HK-2 (cell line): ENCODE measurements around the gene NHEJ1.
A peak's percentile ranks its signal among the peaks of the same experiment; 100 is the strongest.

ENCODE experiments used
- DNase-seq: peaks from one replicate; pipeline ENCODE4 v3.0.0-alpha.2; 2018; ENCODE audit not compliant: unreplicated experiment

Gene NHEJ1

DNA sequence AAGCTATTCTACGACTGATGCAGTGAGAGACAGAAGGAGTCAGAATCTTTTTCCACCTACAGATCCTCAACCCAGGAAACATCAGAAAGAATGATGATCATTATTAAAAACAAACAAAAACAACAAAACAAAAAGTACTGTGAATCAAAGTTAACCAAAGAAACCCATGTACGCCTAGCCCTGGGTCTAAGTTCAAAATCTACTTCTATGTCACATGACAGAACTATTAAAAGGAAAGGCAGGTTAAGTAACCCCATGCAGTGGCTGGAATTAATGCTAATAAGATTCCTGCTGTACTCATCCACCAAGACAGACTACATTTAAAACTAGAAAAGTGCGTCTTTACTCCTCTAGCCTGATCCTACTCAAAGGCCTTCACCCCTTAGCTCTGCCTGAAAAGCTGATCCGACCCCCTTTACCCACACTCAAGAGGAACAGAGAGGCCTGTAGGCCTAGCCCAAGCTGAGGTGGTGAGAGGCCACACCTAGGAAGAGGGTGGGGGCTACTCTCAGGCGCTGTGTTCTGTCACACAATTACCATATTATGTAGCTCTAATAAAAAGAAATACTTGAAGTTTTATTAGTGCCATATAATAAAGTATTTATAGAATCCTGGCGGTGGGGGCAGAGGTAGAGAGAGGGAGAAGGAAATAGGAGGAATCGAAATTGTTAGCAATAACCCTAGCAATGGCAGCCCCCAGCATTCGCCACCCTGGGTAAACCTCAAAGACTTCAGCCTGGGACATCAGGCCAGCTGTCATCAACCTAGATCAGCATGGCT, 37.1 kb downstream of the NHEJ1 start:
- DNase-seq: no peak

DNA sequence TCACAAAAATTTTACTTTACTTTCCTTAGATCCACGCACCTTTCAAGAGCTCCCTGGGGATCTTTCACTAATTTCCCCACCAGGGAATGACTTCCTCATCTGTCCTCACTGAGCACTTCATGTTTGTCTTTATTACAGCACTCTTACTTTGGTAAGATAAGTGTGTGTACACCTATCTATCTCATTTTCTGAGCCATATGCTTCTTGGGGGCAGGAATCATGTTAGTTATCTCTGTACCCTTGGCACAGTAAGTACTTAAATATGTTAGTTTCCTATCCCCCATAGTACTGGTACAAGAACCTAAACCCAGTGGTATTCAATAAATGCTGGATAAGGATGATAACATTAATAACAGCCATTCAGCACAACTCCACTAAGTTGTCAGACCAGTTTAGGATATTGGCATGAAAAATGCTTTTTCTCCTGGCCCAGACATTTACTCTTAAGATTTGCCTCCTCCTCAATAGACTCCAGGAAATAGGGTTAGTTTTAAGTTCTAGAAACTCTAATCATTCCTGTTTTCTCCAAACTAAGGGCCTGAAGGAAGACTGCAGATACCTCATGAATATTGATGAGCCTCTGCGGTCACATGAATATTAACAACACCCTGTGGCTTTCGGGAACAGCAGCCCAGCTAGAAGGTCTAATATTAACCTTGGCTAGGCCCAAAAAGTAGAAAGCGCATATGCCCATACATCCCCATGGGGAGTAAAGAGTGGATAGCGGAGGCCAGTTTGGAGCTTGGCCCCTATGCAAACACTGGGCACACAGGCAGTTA, 38.2 kb downstream of the NHEJ1 start:
- no peak for DNase-seq

DNA sequence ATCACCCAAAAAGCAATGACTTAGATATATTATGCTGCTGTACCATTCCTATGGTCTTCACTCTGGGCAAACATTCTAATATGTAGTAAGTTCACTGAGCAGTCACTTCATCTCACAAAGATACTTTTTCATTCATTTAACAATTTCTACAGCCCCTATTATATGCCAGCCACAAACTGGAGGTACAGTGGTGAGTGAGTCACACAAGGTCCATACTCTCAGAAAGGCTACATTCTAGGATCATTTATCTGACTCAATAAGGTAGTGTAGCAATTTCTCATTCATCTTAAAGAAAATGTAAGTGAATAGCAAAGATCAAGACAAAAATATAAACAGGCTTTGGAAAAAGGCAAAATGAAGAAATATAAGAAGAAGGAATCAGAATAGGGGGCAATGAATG, 40.5 kb downstream of the NHEJ1 start:
- no peak for DNase-seq

DNA sequence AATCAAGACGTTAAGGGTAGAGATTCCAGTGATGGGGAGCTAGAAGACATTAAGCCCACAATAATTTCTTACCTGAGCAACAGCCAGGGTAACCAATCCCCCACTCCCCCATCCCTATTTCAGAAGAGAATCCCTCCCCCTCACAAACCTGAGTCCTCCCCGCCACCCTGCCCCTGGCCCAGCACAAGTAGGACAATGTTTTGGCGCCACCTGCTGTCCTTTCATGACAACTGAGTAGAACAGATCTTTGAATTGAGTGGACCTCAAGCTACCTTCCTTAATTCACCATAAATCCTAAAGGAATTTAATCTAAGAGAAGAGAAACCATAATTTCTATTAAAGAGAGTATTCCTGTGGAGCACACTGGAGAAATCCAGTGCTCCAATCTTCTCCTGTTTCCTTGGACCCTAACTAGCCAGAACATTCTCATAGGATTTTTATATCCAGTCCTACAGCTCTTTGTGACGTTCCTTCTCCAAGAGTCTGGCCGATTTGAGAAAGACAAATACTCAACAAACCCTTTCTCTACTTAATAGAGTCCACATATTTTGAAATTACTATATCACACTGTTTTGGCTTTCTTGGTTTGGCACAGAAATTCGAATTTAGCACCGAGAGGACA, 41.1 kb downstream of the NHEJ1 start:
- DNase-seq: peak; percentile 49

DNA sequence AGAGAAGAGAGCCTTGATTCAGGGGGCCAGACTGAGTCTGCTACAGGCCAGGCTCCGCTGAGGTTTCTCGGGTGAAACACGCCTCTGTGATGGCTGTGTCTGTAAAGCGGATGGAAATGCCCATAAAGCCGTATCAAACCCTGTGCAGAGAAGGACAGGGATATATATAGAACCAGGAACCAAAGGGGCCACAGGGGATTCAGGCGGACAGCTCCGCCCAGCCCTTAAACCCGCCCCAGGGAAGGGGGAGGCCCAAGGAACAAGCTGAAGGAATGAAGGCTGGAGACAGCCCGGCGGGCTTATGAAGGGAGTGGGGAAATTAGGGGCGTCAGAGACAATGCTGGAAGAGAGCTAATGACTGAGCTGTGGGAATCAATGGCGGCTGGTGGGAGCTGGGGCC, 42.1 kb downstream of the NHEJ1 start:
- no peak for DNase-seq

DNA sequence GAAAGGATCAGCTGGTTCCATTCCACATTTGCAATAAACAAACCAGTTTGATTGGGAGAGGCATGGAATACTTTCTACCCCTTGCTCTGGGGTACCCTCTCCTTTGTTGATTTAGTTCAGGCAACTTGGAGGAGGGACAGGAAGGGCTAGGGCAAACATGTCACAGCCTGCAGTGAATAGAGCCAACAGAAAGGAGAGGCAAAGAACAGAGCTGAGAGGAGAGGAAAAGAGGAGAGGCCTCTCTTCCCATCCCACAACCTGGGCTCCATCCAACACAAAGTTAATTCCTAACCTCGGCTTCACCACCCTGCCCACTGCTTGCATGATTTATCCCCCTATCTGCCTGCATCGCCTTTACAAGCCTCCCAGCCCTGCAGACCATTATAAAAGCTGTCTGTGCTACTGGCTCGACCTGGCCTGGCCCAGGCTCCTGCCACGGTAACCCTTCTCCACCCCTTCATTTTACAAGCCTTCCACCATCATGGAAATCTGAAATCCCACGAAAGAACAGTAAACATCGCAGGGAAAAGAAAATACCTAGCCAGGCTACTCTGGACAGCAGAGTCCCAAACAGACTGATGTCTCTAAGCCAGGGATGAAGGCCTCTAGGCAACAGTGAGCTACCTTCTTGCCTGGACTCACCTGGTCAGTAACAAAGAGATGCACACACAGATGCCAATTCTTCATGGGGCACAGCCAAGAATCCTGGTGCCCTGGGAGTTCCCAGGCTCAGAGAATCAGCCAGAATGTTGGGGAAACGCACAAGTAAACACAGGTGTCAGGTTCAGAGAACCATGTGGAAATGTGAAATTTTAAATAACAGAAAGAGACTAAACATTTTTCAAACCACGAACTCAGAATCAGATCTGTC, 43.6 kb downstream of the NHEJ1 start:
- peak; percentile 41 for DNase-seq

DNA sequence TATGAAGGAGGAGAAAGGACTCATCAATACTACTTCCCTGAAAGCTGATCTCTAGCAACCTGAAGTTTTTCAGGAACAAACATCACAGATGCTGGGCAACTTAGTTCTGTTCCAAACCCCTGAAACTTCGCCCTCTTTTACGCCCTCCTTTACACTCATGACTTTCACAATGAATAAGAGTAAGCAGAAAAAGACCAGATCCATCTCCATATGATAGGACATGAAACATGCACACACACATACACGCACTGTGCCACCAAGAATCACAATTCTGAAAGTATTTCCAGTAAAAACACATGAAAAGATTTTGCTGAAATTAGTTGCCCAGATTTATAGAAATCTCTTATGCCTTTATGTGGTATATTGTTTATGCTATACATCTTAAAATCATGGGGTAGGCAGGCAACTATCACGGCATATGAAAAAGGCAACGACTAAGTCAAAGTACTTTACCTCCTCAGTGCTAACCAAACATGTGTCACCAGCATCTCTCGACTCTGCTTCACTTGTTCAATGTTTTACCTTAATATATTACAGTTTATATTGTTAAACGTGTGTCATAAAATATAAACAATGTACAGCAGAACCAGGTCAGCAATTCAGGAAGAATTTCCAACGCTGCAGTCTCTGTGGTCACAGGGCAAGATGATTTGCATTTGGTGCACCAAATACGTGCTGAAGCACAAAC, 47.8 kb downstream of the NHEJ1 start:
- DNase-seq: no peak

DNA sequence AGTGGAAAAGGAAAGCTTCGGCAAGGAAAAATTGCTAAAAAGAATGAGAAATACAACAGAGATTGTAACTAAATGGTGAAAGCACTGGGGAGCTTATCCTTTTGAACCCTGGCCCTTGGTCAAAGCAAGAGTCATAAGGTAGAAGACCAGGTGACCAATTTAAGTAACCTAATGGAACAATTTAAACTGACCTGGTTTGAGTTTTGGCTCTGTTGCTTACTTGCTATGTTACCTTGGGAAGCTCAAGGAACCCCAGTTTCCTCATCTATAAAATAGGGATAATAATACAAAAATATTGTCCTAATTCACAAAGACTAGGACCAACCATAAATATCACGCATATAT, 48.6 kb downstream of the NHEJ1 start:
- no peak for DNase-seq

DNA sequence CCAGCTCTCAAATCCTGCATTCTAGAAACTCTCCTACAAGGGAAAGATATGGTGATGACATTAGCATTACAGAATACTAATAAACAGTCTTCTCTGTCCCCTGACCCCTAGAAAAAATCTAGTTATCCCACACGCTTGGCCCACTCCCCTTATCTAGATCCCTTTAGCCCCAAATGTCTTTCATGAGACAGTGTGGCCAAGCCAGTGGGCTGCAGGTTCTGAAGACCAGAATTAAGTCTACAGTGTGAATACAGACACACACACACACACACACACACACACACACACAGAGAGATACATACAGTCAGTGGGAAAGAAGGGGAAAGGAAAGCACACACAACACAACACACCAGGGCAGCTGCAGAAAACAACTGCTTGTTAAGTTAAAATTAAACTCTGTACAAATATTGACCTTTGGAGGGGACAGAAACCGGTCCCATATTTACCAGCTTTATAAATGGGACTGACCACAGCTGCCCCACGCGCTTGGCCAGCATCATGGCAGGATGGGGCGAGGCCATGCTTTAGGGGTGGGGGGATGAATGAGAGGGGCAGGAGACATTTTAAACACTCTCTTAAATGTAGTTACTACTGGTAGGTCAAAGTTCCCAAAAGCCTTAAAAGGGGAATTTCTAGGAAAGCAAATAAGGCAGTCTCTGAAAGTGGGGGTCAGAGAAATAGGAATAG, 49.1 kb downstream of the NHEJ1 start:
- no peak for DNase-seq

DNA sequence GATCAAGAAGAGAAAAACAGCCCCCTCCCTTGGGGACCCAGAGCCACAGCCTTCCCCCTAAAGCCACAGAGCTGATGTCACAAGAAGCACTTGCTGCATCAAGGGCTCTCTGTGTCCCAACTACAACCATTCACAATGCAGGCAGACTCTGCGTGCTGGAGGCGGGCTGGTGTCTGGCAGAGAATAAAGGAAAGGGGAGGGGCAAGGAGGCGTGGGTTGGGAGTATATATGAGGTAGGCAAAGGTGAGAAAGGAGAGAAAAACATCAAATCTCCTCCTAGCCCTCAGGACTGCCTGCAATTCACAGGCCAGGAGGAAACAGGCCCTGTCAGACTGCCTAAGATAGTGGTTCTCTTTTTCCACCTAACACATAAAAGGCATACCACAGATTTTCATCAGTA, 51.1 kb downstream of the NHEJ1 start:
- DNase-seq: no peak

DNA sequence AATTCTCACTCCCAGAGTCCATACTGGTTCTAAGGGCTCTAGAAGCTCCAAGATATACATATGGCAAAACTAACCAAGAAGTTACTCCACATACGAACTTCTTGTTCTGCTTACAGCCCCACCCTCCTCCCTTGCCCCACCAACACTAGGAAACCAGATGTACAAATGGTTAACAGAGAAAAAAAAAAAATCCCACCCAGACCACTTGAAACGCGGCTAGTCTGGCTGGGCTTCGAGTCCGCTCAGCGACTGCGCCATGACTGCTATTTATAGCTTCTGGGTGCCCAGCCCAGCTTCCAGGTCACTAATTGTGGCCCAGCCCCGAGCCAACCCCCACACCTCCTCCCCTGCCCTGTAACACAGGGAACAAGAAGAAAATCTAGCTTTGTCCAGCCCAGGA, 52.9 kb downstream of the NHEJ1 start:
- no peak for DNase-seq

DNA sequence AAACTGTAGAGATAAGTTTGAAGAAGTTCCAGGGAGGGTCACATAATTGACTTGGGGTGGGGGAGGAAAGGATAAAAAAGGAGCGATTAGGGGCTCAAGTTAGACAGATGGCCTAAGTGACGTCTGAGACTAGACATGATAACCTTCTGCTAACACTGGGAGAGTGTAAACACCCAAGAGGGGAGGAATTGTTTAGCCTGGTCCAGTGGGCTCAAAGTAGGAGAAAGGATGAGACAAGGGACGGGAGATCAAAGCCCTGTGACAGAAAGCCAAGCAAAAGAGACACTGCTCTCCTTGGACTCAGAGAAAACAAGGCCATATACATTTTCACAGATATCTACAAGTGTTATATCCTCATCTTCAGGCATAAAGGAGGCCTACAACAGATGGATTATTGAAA, 54.4 kb downstream of the NHEJ1 start:
- no peak for DNase-seq

DNA sequence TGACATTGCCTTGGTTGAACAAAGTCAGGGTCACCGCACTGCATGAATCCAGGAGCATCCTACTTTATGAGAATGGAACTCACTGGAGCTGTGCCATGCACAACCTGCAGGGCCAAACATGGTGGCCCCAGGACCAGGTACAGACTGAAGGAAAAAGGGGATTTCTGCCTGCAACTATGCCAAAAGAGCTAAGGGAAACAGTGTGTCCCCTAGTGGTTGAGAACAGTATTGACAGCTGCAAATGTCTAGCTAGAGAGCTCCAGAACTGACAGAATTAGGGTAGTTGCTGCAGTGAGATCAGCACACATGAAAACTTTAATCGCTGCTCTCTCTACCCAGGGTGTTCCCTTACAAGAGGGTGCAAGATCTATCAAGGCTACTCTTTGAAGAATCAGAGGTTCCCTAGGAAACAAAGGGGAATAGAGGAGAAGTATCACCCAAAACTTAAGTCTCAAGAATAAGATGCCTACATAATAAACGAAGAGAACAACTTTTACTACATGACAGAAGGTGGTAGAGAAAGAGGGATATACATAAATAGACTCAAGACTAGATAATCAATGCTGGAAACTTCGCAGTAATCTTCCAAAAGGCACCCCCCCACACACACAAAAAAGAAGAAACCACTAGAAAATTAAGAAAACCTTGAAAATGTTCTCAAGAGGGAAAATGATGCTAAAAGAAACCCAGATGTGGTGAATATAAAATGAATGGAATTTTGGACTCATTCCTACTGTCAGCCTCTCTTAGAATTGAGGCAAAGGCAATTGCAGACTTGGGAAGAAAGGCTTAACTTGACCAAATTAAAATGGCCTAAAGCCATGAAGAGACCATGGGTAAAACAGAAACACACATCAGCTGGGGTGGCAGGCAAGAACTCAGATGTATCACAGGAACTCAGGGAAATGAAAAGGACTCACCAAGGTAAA, 56.2 kb downstream of the NHEJ1 start:
- no peak for DNase-seq

DNA sequence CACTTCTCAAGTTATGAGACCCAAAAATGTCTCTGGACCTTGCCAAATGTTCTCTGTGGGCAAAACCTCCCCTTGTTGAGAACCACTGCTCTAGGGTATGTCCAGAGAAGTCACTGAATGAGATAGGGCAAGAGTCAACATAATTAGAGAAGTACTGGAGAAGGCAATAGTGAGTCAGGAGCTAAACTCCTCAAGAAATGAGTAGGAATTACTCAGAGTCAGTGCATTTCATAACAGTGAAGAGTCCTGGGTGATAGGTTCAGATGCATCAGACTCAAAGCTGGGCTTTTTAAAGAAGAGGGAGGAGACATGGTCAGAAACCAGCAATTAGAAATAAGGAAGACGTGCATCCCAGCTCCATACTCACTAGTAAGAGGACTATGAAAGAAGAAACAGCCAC, 61.3 kb downstream of the NHEJ1 start:
- DNase-seq: no peak

DNA sequence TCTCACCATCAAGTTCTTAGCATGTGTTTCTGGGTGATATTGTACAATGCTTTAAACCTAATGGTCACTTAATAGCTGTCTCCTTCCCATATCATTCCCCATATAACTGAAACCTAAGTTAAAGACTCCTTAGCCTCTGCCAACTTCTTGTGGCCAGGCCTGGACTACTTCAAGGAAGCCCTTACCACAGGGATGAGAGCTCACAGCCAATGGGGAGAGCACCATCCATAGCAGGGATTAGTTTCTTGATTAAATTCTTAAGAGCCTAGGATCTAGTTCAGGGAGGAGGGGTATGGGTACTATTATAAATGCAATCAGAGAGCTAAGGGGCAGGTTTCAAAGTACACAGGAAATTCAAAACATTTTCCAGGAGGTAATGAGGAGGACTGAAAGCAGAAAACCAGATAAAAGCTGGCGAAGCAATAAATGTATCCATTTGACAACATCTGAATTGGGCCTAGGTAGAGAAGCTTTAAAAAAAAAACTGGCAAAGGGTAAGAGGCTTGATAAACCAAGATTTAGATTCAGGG, 65.1 kb downstream of the NHEJ1 start:
- DNase-seq: no peak

DNA sequence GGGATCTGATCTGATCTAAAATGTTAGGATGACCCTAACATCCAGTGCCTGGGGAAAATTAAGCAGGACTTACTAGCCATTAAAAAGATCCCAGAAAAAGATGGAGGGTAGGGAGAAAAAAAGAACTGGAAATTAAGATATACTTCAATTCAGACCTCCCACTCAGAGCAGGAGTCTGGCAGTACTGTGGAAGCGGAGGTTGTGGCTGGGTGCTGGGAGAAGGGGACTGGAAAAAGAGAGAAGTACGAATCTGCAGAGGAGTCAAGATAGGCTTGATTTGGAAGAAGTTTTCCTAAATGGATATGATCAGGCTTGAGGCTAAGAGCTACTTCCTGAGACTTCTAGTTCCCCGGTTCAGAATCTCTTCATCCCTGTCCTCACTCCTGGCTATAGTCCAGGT, 66.4 kb downstream of the NHEJ1 start:
- no peak for DNase-seq

DNA sequence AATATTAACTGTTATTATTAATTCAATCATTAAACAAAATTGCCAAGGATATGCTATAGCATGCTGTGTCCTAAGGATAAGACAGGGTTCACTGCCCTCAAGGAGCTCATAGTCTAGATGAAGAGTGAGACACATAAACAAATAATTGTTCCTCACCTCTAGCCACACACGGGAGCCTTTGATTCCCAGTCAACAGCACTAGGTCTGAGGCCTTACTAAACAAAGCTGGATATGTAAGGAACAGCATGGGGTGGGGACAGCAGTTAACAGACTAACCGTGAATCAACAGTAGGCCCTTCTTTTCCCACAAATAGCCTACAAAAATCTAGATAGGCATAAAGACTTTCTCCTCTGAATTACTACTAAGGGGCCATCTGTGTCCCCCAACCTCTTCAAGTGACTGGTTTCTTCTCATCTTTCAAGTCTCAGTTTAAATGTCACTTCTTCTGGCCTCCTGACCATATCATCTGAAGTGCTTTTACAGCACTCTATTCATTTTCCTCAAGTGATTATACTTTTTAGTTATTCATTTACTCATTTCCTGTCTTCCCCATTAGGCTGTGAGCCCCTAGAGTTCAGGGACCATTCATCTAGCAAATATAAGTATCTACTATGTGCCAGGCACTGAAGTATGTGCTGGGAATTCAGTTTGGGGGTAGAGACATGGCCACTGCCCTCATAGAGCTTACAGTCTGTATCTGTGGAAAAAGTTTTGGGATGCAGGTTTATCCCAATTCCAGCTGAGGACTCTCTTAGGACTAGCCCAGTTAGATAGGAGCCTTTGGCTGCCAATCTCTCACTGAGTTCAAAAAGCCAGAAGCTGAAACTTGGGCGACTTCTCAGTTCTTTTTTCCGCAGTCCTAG, 69.9 kb downstream of the NHEJ1 start:
- DNase-seq: no peak

DNA sequence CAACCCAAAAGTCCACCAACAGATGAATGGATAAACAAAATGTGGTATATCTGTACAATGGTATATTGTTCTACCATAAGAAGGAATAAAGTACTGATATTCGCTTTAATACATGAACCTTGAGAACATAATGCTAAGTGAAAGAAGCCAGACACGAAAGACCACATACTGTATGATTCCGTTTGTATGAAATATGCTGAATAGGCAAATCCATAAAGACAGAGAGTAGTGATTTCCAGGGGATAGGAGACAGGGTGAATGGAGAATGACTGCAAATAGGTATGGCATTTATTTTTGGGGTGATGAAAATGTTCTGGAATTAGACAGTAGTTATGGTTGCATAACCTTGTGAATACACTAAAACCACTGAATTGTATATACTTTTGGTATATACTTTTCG, 71.3 kb downstream of the NHEJ1 start:
- DNase-seq: no peak

DNA sequence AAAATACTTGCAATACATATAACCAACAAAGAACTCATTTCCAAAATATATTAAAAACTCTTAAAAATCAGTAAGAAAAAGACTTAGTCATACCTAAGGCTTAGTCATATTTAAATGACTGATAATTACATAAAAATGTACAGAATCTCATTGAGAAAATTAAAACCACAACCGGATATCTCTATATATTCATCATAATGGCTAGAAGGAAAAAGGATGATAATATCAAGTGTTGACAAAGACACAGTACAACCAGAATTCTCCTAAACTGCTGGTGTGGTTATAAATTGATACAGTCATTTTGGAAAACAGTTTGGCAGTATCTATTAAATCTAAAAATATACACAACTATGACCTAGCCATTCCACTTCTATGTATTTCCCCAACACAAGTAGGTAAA, 72.8 kb downstream of the NHEJ1 start:
- no peak for DNase-seq
